HG02943 (cell line): Measurements from ENCODE around the gene IGFLR1.
"Not testable (repeated sequence)": the region's sequence is repeated elsewhere in the genome, so short reads cannot be mapped to it uniquely, and the experiment has no call there.

ENCODE experiments used
- ATAC-seq: cut with Tn5 transposase; IDR thresholded peaks from one replicate; pipeline ENCODE4 v1.9.1; 2021; ENCODE audit warnings: mild to moderate bottlenecking, low read depth, moderate library complexity; ENCODE audit not compliant: unreplicated experiment

Gene IGFLR1

GRCh38 chr19:35727053-35727955 is 14.9 kb downstream of the IGFLR1 start:
- no peak for ATAC-seq

GRCh38 chr19:35725216-35725861 is 16.9 kb downstream of the IGFLR1 start:
- ATAC-seq: no peak

GRCh38 chr19:35724560-35724959 is 17.7 kb downstream of the IGFLR1 start:
- ATAC-seq: no peak

- not testable (repeated sequence) for ATAC-seq
Observed at GRCh38 chr19:35724132-35724531, 18.1 kb downstream of the IGFLR1 start.

GRCh38 chr19:35723671-35724070 is 18.6 kb downstream of the IGFLR1 start:
- no peak for ATAC-seq

GRCh38 chr19:35722897-35723296 is 19.4 kb downstream of the IGFLR1 start:
- ATAC-seq: no peak

- no peak for ATAC-seq
Observed at GRCh38 chr19:35722461-35722860, 19.8 kb downstream of the IGFLR1 start.

- no peak for ATAC-seq
Observed at GRCh38 chr19:35721374-35721773, 20.9 kb downstream of the IGFLR1 start.

GRCh38 chr19:35720648-35721047 is 21.6 kb downstream of the IGFLR1 start:
- no peak for ATAC-seq

- ATAC-seq: no peak
Observed at GRCh38 chr19:35720163-35720524, 22.1 kb downstream of the IGFLR1 start.

GRCh38 chr19:35719402-35720162 is 22.7 kb downstream of the IGFLR1 start:
- ATAC-seq: no peak

GRCh38 chr19:35718345-35719041 is 23.8 kb downstream of the IGFLR1 start:
- ATAC-seq: peak; percentile 3

GRCh38 chr19:35717665-35718344 is 24.4 kb downstream of the IGFLR1 start, which contains the start of gene KMT2B:
TSS of gene KMT2B (plus strand) at chr19:35718003. CDS start at chr19:35718019, 16 bp downstream.
- no peak for ATAC-seq

GRCh38 chr19:35716801-35717664 is 25.2 kb downstream of the IGFLR1 start:
- ATAC-seq: peak; percentile 58

- peak; percentile 1 for ATAC-seq
Observed at GRCh38 chr19:35715981-35716800, 26.1 kb downstream of the IGFLR1 start.

- no peak for ATAC-seq
Observed at GRCh38 chr19:35715355-35715809, 26.9 kb downstream of the IGFLR1 start.

- ATAC-seq: no peak
Observed at GRCh38 chr19:35714601-35715354, 27.5 kb downstream of the IGFLR1 start.
